DMS53 treated with DMSO at 0.1 percent for 48 hours (cell line): ENCODE results near the gene GMIP.
"Not testable (repeated sequence)": the region's sequence is repeated elsewhere in the genome, so short reads cannot be mapped to it uniquely, and the experiment has no call there.

Source experiments
- DNase-seq: peaks from one replicate; lab custom pipeline; 2025; ENCODE audit not compliant: unreplicated experiment; lab: John Stamatoyannopoulos, UW

GMIP gene, protein sequence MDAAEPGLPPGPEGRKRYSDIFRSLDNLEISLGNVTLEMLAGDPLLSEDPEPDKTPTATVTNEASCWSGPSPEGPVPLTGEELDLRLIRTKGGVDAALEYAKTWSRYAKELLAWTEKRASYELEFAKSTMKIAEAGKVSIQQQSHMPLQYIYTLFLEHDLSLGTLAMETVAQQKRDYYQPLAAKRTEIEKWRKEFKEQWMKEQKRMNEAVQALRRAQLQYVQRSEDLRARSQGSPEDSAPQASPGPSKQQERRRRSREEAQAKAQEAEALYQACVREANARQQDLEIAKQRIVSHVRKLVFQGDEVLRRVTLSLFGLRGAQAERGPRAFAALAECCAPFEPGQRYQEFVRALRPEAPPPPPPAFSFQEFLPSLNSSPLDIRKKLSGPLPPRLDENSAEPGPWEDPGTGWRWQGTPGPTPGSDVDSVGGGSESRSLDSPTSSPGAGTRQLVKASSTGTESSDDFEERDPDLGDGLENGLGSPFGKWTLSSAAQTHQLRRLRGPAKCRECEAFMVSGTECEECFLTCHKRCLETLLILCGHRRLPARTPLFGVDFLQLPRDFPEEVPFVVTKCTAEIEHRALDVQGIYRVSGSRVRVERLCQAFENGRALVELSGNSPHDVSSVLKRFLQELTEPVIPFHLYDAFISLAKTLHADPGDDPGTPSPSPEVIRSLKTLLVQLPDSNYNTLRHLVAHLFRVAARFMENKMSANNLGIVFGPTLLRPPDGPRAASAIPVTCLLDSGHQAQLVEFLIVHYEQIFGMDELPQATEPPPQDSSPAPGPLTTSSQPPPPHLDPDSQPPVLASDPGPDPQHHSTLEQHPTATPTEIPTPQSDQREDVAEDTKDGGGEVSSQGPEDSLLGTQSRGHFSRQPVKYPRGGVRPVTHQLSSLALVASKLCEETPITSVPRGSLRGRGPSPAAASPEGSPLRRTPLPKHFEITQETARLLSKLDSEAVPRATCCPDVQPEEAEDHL

DNA sequence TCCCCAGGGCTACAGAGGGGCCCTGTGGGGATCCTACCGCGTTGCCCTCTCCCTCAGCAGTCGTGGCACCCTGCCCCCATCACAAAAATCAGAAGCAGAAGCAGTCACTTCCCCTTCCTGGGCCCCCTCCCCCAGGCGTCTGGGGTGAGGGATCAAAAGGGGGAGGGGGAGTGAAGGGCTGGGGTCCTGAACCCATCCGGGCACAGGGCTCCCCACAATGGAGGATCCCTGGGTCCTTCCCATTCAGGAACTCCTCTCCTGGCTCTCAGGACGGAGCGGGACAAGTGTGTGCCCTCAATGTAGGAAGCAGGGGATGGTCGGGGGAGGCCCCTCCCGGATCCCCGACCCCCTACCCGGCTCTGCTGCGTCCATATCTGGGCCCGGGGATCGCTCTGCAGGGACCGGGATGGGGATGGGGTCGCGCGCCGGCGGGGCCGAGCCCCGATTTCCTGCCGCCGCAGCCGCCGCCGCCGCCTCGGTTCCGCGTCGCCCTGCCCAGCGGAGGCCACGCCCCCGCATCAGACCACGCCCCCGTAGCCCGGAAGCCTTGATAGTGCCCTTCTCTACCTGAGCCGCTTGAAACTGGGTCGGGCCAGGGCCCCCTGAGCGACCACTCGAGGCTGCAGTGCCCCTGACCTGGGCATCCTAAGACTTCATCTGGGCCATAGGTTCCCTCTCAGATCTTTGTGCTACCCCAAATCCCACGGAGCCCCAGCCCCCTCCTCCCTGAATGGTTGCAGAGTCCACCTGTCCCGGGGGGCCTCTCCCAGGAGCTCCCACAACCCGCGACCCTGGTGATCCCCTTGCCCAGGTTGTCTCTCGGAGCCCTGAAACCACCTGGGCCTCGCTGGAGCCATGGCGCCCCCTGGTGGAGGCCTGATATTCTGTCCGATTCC is at the start of gene GMIP:
GMIP (minus strand) TSS at position 500 of the 896 bp plus-strand sequence; CDS start at position 372, 128 bp downstream.
- DNase-seq = peak; percentile 15

DNA sequence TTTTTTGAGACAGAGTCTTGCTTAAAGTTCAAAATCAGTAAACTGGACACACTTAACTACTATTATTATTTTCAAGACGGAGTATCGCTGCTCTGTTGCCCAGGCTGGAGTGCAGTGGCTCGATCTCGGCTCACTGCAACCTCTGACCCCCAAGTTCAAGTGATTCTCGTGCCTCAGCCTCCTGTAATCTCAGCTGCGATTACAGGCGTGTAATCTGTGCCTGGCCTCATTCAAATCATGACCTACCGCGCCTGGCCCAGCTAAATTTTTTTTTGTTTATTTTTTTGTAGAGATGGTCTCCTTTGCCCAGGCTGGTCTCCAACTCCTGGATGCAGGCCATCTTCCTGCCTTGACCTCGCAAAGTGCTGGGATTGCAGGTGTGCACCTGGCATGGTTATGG is 48.2 kb upstream of the GMIP start:
- DNase-seq = no peak

GRCh38 chr19:19689023-19689422 is 45.6 kb upstream of the GMIP start:
- not testable (repeated sequence) for DNase-seq

GRCh38 chr19:19687090-19687489 is 43.6 kb upstream of the GMIP start:
- DNase-seq = no peak

GRCh38 chr19:19686580-19686979 is 43.1 kb upstream of the GMIP start:
- no peak for DNase-seq

DNA sequence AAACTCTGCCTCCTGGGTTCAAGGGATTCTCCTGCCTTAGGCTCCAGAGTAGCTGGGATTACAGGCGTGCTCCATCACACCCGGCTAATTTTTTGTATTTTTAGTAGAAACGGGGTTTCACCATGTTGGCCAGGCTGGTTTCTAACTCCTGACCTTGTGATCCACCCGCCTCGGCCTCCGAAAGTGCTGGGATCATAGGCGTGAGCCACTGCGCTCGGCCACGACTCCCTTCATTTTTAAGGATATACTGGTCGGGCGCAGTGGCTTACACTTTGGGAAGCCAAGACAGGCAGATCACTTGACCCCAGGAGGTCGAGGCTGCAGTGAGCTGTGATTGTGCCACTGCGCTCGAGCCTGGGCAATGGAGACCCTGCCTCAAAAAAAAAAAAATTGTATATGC is 42.7 kb upstream of the GMIP start:
- not testable (repeated sequence) for DNase-seq

- DNase-seq = no peak
These were observed 36.0 kb upstream of the GMIP start for GRCh38 chr19:19679176-19680073.

DNA sequence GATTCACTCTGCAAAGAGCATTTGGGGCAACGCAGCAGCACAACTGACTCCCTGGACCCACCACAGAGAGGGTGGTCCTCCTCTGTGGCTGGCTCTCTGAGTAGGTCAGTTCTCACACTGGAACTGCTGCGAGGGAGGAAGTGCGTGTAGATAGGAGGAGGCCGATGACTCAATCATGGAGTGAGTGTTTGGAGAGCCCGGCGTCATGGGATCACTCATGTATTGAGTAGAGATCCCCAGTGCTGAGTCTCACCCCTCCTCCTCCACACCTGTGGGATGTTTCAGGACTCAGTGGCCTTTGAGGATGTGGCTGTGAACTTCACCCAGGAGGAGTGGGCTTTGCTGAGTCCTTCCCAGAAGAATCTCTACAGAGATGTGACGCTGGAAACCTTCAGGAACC is 34.1 kb upstream of the GMIP start:
- no peak for DNase-seq

GRCh38 chr19:19674315-19674714 is 30.9 kb upstream of the GMIP start:
- DNase-seq = no peak

GRCh38 chr19:19672816-19673215 is 29.4 kb upstream of the GMIP start:
- no peak for DNase-seq

DNA sequence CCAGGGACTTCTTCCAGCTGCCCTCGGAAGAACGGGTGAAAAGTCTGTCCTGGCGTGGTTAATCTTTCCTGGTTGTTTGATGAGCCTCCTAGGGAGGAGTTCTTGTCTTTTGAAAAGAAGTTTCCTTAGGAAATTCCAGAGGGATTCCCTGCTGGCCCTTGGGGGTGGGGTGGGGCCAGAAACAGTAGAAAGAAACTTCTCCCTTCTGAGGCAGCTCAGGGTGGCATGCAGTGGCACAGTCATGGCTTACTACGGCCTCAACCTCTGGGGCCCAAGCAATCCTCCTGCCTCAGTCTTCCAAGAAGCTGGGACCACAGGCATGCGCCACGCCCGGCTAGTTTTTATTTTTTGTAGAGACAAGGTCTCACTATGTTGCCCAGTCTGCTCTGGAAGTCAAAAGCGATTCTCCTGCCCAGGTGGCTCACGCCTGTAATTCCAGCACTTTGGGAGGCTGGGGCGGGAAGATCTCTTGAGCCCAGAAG is 26.7 kb upstream of the GMIP start:
- no peak for DNase-seq

DNA sequence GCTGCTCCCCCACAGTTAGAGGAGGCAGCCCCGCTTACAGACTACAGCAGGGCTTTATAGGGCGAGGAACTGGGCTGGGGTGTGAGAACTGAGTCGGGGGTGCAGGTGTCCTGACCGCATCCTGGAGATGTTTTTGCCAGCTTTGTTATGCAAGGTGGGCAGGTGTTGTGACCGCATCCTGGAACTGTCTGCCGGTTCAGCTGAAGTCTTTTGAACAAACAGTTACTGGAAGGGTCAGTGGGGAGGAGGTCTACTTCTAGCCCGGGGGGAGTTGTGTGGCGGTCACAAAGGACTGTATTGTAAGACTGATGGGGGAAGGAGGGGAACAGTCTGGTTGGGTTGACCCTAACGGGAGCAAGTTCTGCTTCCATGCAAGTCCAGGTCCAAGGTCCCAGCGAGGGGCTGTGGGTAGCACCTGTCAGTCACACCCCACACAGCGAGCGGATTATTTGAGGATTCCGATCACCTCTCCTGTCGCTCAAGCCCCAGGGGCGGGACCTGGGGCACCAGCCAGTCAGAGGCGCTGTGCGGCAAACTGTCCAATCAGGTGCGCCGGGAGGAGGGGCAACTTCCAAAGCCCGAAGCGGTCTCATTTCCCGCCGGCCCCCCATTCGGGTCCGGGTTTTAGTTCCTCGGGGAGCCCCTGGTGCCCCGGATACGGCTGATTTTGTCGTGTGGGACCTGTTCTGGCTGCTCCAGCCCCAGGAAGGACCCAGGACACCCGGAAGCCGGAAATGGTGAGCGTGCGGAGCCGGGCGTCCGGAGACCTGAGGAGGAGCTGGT is 25.0 kb upstream of the GMIP start, which contains the start of gene ZNF101:
ZNF101 (plus strand) TSS at position 610 of the 783 bp plus-strand sequence; CDS start at position 735, 125 bp downstream.
- peak; percentile 78 for DNase-seq

- DNase-seq = not testable (repeated sequence)
These were observed 22.0 kb upstream of the GMIP start for GRCh38 chr19:19665420-19665948.

GRCh38 chr19:19663256-19664120 is 20.0 kb upstream of the GMIP start, which contains the start of gene ATP13A1:
ATP13A1 (minus strand) TSS chr19:19663676; CDS start chr19:19663666, 10 bp downstream.
- DNase-seq = peak; percentile 89

DNA sequence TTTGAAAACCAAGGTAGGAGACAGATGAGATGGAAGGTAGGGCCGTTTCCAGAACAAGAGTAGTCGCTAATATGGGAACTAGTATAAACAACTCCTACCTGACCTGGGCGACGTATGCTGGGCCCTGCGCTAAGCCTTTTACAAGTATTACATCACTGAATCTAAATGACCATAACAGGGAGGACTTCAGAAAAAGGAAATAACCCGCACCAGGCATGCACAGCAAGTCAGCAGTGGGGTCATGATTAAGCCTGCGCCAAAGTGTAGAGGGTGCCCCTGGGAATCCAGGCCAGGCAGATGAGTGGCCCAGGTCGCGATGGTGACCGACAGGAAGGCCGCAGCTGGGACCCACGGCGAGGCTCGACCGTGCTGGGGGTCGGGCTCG is 19.4 kb upstream of the GMIP start:
- no peak for DNase-seq

GRCh38 chr19:19662344-19662743 is 18.9 kb upstream of the GMIP start:
- DNase-seq = no peak

- DNase-seq = no peak
These were observed 18.3 kb upstream of the GMIP start for GRCh38 chr19:19661675-19662251.
